Astrocyte (in vitro differentiated cells and primary cell): ENCODE measurements around the gene GALNT17. TPM values are rescaled to one million over a fixed set of nuclear protein-coding genes. Genes with fewer than 3 reads are reported as not detected.

Experiments
- DNase-seq: peaks from one replicate; pipeline ENCODE4 v3.0.0-alpha.2; 2010; ENCODE audit warnings: low read depth
- FAIRE-seq: peaks from 2 replicates; lab custom pipeline; 2011; peaks lifted over from hg19 to GRCh38; lab: Jason Lieb, UNC
- H2AFZ ChIP-seq: 2 replicates; pipeline ENCODE4 v1.6.0; 2012; ENCODE audit warnings: low read depth, low read length, inconsistent platforms
- H3K27ac ChIP-seq: 2 replicates; pipeline ENCODE4 v1.5.1; 2011; ENCODE audit warnings: low read depth, low read length, inconsistent platforms
- H3K27me3 ChIP-seq: 2 replicates; pipeline ENCODE4 v1.6.0; 2011; ENCODE audit warnings: low read length, inconsistent platforms; ENCODE audit not compliant: insufficient read depth
- H3K36me3 ChIP-seq: 2 replicates; pipeline ENCODE4 v1.5.1; 2011; ENCODE audit warnings: low read length, inconsistent platforms; ENCODE audit not compliant: insufficient read depth
- H3K4me1 ChIP-seq: 2 replicates; pipeline ENCODE4 v1.5.1; 2011; ENCODE audit warnings: low read length, inconsistent platforms; ENCODE audit not compliant: insufficient read depth
- H3K4me2 ChIP-seq: 2 replicates; pipeline ENCODE4 v1.6.0; 2012; ENCODE audit warnings: low read length, inconsistent platforms
- H3K4me3 ChIP-seq: 2 replicates; pipeline ENCODE4 v1.5.1; 2011; ENCODE audit warnings: low read depth, mild to moderate bottlenecking, low read length, inconsistent platforms; ENCODE audit not compliant: insufficient read depth
- H3K79me2 ChIP-seq: 2 replicates; pipeline ENCODE4 v1.6.0; 2012; ENCODE audit warnings: mild to moderate bottlenecking, low read length, inconsistent platforms; ENCODE audit not compliant: insufficient read depth
- H3K9ac ChIP-seq: 2 replicates; pipeline ENCODE4 v1.6.0; 2012; ENCODE audit warnings: mild to moderate bottlenecking, low read length, inconsistent platforms
- H3K9me3 ChIP-seq: 2 replicates; pipeline ENCODE4 v1.5.1; 2012; ENCODE audit warnings: low read depth, mild to moderate bottlenecking, low read length, inconsistent platforms; ENCODE audit not compliant: insufficient read depth
- H4K20me1 ChIP-seq: 2 replicates; pipeline ENCODE4 v1.6.0; 2012; ENCODE audit warnings: low read length, inconsistent platforms; ENCODE audit not compliant: insufficient read depth
- H3K27ac Mint-ChIP-seq: one replicate; pipeline ENCODE4 v1.8.0; 2021; ENCODE audit warnings: mild to moderate bottlenecking, mixed read lengths; ENCODE audit not compliant: unreplicated experiment
- H3K27me3 Mint-ChIP-seq: one replicate; pipeline ENCODE4 v1.8.0; 2021; ENCODE audit warnings: low read depth, mixed read lengths; ENCODE audit not compliant: unreplicated experiment
- H3K36me3 Mint-ChIP-seq: one replicate; pipeline ENCODE4 v1.8.0; 2021; ENCODE audit warnings: low read depth, mixed read lengths; ENCODE audit not compliant: unreplicated experiment
- H3K4me1 Mint-ChIP-seq: one replicate; pipeline ENCODE4 v1.8.0; 2021; ENCODE audit warnings: low read depth, mixed read lengths; ENCODE audit not compliant: unreplicated experiment
- H3K4me3 Mint-ChIP-seq: one replicate; pipeline ENCODE4 v1.8.0; 2021; ENCODE audit warnings: mild to moderate bottlenecking, moderate library complexity, mixed read lengths; ENCODE audit not compliant: unreplicated experiment
- H3K9me3 Mint-ChIP-seq: one replicate; pipeline ENCODE4 v1.8.0; 2021; ENCODE audit warnings: mild to moderate bottlenecking, mixed read lengths; ENCODE audit not compliant: unreplicated experiment
- CTCF ChIP-seq: IDR thresholded peaks from 2 replicates; pipeline ENCODE4 v1.5.1; 2011; ENCODE audit warnings: low read depth, mild to moderate bottlenecking, inconsistent platforms, low read length, moderate library complexity; ENCODE audit not compliant: insufficient read depth
- EZH2 ChIP-seq: IDR thresholded peaks from 2 replicates; pipeline ENCODE4 v1.6.1; 2012; ENCODE audit warnings: mild to moderate bottlenecking, low read length, inconsistent platforms; ENCODE audit not compliant: insufficient read depth
- total RNA-seq: library from RNA; stranded (reverse); gene quantifications from 2 replicates; pipeline ENCODE4 v1.2.1, GENCODE V29; 2021

Gene GALNT17
- total RNA-seq, 1 donor from 2014 or later: 7.8 TPM

- H3K27me3 Mint-ChIP-seq: no peaks in the 10 kb centered on the region
- FAIRE-seq (no peak), DNase-seq (no peak)
- Histone ChIP-seq H3K9ac (no peak overlapping the region), H2AFZ (no peak overlapping the region), H4K20me1 (no peaks in the 10 kb centered on the region), H3K4me2 (no peak overlapping the region), H3K79me2 (no peaks in the 10 kb centered on the region), H3K4me3 (no peak overlapping the region), H3K4me1 (no peaks in the 10 kb centered on the region), H3K27ac (no peak overlapping the region), H3K9me3 (peaks cover 4% of the 10 kb centered on the region), H3K36me3 (no peaks in the 10 kb centered on the region), H3K27me3 (no peaks in the 10 kb centered on the region)
- H3K27ac Mint-ChIP-seq: no peak overlapping the region
- H3K4me1 Mint-ChIP-seq: peaks cover 16% of the 10 kb centered on the region
- peaks cover 10% of the 10 kb centered on the region for H3K9me3 Mint-ChIP-seq
- H3K36me3 Mint-ChIP-seq: no peaks in the 10 kb centered on the region
- no peak overlapping the region for H3K4me3 Mint-ChIP-seq
- TF ChIP-seq EZH2: no peak
- no peak for TF ChIP-seq CTCF
Measured at GRCh38 chr7:71235253-71235652, 103.3 kb downstream of the GALNT17 start.

- peaks cover 3% of the 10 kb centered on the region for H3K9me3 Mint-ChIP-seq
- Histone ChIP-seq H3K9ac (no peak overlapping the region), H3K27me3 (no peaks in the 10 kb centered on the region), H3K4me1 (no peaks in the 10 kb centered on the region), H4K20me1 (no peaks in the 10 kb centered on the region), H2AFZ (no peak overlapping the region), H3K4me3 (no peak overlapping the region), H3K36me3 (no peaks in the 10 kb centered on the region), H3K9me3 (peaks cover 1% of the 10 kb centered on the region), H3K27ac (no peak overlapping the region), H3K4me2 (no peak overlapping the region), H3K79me2 (no peaks in the 10 kb centered on the region)
- no peak overlapping the region for H3K27ac Mint-ChIP-seq
- no peaks in the 10 kb centered on the region for H3K36me3 Mint-ChIP-seq
- no peak for TF ChIP-seq CTCF
- no peak for TF ChIP-seq EZH2
- H3K4me1 Mint-ChIP-seq: peaks cover 16% of the 10 kb centered on the region
- FAIRE-seq (no peak), DNase-seq (no peak)
- H3K27me3 Mint-ChIP-seq: no peaks in the 10 kb centered on the region
- H3K4me3 Mint-ChIP-seq: no peak overlapping the region
Measured at GRCh38 chr7:71236230-71237105, 104.5 kb downstream of the GALNT17 start.

GRCh38 chr7:71237945-71238344, 106.0 kb downstream of the GALNT17 start:
- DNase-seq: no peak
- H3K27me3 Mint-ChIP-seq: no peaks in the 10 kb centered on the region
- no peaks in the 10 kb centered on the region for H3K9me3 Mint-ChIP-seq
- Histone ChIP-seq H3K9me3 (no peaks in the 10 kb centered on the region), H3K79me2 (no peaks in the 10 kb centered on the region), H2AFZ (no peak overlapping the region), H3K27ac (no peak overlapping the region), H3K4me2 (peak overlapping the region; percentile 41), H3K27me3 (no peaks in the 10 kb centered on the region), H4K20me1 (no peaks in the 10 kb centered on the region), H3K4me3 (no peak overlapping the region), H3K9ac (no peak overlapping the region), H3K36me3 (no peaks in the 10 kb centered on the region), H3K4me1 (no peaks in the 10 kb centered on the region)
- H3K27ac Mint-ChIP-seq: no peak overlapping the region
- FAIRE-seq: no peak
- peaks cover 16% of the 10 kb centered on the region for H3K4me1 Mint-ChIP-seq
- no peak overlapping the region for H3K4me3 Mint-ChIP-seq
- H3K36me3 Mint-ChIP-seq: no peaks in the 10 kb centered on the region
- TF ChIP-seq EZH2 (no peak), CTCF (no peak)
